ENCODE measurements around the gene SSTR5.

SSTR5 gene

GRCh38 chr16:1122398-1122765 is 49.8 kb downstream of the SSTR5 start:
- DNase-seq (ENCODE audit: low read depth in 2 of 2, low spot score in 1 of 2): no peak

- DNase-seq (ENCODE audit: low read depth in 2 of 2, low spot score in 1 of 2): no peak
Measured at GRCh38 chr16:1123525-1124230, 51.1 kb downstream of the SSTR5 start.

- DNase-seq (ENCODE audit: low read depth in 2 of 2, low spot score in 1 of 2): no peak
Measured at GRCh38 chr16:1124291-1124690, 51.7 kb downstream of the SSTR5 start.

- DNase-seq (ENCODE audit: low read depth in 2 of 2, low spot score in 1 of 2): no peak
Measured at GRCh38 chr16:1124795-1125194, 52.2 kb downstream of the SSTR5 start.

GRCh38 chr16:1125471-1125870 is 52.9 kb downstream of the SSTR5 start:
- no peak for DNase-seq (ENCODE audit: low read depth in 2 of 2, low spot score in 1 of 2)

- no peak for DNase-seq (ENCODE audit: low read depth in 2 of 2, low spot score in 1 of 2)
Measured at GRCh38 chr16:1126044-1126443, 53.5 kb downstream of the SSTR5 start.

GRCh38 chr16:1126586-1126985 is 54.0 kb downstream of the SSTR5 start:
- no peak for DNase-seq (ENCODE audit: low read depth in 2 of 2, low spot score in 1 of 2)

GRCh38 chr16:1127101-1127500 is 54.6 kb downstream of the SSTR5 start:
- DNase-seq (ENCODE audit: low read depth in 2 of 2, low spot score in 1 of 2): no peak

- DNase-seq (ENCODE audit: low read depth in 2 of 2, low spot score in 1 of 2): no peak
Measured at GRCh38 chr16:1127971-1128715, 55.6 kb downstream of the SSTR5 start.

GRCh38 chr16:1129106-1129960 is 56.8 kb downstream of the SSTR5 start:
- no peak for DNase-seq (ENCODE audit: low read depth in 2 of 2, low spot score in 1 of 2)

- no peak for DNase-seq (ENCODE audit: low read depth in 2 of 2, low spot score in 1 of 2)
Measured at GRCh38 chr16:1130382-1130781, 57.8 kb downstream of the SSTR5 start.
